Medulla oblongata (tissue), 1 donor: Measurements from ENCODE around the gene TDG.
"Not testable (repeated sequence)": the region's sequence is repeated elsewhere in the genome, so short reads cannot be mapped to it uniquely, and the experiment has no call there.

Source experiments
- DNase-seq: peaks from one replicate; pipeline ENCODE4 v3.0.0-alpha.2; 2015; ENCODE audit errors: extremely low spot score

Gene TDG

DNA sequence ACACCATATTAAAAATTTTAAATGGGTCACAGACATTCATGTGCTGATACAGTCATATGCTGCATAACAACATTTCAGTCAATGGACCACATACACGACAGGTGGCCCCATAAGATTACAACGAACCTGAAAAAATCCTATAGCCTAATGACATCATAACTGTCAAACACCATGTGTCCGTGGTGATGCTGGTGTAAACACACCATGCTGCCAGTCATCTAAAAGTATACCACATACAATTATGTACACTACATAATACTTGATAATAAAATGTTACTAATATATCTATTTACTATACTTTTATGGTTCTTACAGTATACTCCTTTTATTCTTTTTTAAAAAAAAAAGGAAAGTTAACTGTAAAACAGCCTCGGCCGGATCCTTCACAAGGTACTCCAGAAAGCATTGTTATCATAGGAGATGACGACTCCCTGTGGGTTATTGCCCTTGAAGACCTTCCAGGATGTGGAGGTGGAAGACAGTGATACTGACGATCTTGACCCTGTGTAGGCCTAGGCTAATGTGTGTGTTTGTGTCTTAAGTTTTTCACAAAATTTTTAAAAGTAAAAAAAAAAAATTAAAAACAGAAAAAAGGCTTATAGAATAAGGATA lies 5.0 kb upstream of the TDG start:
- no peak for DNase-seq

DNA sequence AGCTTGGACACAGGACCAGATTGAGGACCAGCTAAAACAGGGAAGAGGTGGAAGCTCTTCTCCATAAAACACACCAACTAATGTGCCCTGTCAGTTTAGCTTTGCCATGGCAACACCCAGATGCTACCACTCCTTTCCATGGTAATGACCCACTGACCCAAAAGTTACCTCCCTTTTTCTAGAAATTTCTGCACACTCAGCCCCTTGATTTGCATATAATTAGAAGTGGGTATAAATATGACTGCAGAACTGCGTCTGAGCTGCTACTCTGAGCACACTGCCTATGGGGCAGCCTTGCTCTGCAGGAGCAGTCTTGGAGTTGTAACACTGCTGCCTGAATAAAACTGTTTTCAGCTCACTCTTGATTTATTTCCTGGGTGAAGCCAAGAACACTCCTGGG lies 3.2 kb upstream of the TDG start:
- DNase-seq = no peak

- DNase-seq = peak; percentile 13
Measured at GRCh38 chr12:103964805-103965204, 867 bp upstream of the TDG start.

GRCh38 chr12:103965255-103965589 lies 450 bp upstream of the TDG start:
- no peak for DNase-seq

DNA sequence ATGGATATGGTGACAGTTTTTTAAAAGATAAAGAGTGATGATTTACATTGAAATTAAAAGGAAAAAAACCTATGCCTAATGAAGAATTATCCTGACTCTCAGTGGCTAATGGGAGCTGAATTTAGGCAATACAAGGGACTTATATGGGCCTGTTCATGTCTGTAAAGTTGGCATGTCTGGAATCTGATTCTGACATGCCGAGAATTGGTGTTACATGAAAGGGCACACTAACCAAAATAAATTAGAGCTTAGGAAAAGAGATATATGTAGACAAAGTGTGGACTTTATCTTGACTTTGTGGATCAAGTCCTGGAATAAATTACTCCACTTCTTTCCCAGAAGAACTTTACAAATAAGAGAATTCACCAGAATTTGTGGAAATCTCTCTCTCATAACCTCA lies 1.1 kb downstream of the TDG start:
- DNase-seq = no peak

GRCh38 chr12:103969391-103969790 lies 3.7 kb downstream of the TDG start:
- DNase-seq = no peak

DNA sequence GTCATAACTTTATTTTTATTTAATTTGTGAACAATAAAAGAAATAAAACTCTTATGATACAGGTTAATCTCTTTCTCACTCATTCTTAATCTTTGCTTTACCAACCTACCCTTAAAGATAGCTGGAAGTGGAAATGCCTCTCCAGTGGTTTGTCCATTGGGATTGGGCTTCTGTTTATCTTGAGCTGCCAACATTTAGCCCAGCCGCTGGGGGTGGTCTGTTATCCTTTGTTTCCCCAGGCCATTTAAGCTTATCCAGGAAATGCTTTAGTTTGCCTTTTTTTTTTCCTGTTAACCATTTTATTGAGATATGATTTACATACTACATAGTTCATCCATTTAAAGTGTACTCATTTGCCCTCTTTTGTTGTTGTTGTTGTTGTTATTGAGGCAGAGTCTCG lies 8.2 kb downstream of the TDG start:
- DNase-seq = no peak

DNA sequence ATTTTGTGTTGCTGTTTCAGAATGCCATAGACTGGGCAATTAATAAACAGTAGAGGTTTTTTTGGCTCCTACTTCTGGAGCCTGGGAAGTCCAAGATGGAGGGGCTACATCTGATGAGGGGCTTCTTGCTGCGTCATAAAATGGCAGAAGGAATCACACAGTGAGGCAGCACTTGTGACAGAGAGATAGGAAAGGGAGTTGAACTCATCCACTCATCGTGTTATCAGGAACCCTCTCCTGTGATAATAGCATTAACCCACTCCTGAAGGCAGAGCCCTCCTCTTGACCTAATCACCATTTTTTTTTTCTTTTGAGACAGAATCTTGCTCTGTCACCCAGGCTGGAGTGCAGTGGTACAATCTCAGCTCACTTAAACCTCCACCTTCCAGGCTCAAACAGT lies 9.7 kb downstream of the TDG start:
- no peak for DNase-seq

DNA sequence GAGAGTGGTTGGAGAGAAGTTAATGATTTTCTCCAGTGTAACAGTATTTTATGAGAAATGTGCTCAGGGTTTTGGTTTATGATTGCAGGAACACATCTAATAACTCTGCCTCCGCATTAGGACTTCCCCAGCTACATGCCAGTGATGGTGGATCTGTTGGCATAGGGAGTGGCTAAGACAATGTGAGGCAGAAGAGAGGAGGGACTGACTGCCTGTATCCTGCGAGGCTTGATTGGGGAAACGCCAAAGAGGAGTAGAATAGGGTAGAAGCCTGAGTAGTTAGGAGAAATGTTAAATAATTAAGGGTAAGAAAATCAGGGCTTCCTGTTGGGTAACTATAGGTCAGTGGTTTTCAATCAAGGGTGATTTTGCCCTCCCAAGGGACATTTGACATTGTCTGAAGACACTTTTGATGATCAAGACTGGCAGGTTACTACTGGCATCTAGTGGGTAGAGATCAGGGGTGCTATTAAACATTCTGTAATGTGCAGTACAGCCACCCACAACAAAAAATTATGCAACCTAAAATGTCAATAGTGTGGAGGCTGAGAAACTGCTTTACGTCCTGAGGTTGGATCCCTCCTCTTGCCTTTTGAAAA lies 12.8 kb downstream of the TDG start:
- no peak for DNase-seq

DNA sequence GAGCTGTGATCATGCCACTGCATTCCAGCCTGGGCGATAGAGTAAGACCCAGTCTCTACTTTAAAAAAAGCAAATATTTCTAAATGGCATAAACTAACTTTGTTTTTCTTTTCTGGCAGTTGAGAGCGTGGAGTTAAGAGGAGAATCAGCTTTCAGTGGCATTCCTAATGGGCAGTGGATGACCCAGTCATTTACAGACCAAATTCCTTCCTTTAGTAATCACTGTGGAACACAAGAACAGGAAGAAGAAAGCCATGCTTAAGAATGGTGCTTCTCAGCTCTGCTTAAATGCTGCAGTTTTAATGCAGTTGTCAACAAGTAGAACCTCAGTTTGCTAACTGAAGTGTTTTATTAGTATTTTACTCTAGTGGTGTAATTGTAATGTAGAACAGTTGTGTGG lies 21.2 kb downstream of the TDG start:
- DNase-seq = no peak

DNA sequence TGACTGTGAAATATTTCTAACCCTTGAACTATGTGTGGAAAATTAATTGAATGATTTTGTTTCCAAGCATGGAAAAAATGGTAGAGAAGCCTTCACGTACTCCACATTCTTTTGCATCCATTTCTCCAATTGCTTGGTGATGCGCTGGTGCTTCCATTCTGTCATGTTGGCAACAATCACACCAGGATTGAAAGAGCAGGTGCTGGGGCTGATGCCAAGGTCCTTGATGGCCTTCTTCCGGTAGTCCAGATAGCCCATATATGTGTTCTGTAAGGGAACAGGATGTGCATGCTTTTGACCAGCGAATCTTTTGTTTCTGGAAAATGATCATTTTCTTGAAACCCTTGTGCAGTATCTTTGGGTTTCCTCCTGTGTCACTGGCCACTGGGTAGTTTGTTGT lies 28.6 kb downstream of the TDG start:
- DNase-seq = no peak

- no peak for DNase-seq
Measured at GRCh38 chr12:103996595-103996994, 30.9 kb downstream of the TDG start.

DNA sequence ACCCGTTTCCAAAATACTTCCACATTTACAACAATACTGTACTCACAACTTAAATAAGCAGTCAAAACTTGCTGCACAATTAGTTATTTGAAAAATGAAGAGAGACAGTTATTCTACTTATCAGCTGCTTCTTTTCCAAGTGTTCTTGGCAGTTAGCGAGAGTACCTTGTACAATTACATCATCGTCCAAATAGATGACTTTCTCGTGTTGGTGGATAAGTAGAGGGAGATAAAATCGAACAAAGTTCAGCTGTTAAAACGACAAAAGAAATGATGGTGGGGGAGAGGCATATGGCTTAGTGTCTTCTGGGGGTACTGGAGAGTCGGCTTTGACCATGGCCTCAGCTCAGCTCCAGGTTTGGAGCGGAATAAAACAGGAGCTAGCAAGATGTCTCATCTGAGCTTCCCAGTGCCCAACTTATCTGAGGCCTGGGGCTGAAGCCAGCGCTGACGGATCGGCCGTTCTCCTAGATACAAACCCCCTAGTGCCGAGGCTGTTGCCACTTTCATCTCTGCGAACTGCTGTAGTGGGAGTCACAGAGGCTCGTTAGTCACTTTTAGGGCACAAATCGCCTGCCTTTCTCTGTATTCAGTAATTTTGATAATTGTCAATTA lies 31.7 kb downstream of the TDG start:
- no peak for DNase-seq

- DNase-seq = no peak
Measured at GRCh38 chr12:103998976-103999375, 33.3 kb downstream of the TDG start.

DNA sequence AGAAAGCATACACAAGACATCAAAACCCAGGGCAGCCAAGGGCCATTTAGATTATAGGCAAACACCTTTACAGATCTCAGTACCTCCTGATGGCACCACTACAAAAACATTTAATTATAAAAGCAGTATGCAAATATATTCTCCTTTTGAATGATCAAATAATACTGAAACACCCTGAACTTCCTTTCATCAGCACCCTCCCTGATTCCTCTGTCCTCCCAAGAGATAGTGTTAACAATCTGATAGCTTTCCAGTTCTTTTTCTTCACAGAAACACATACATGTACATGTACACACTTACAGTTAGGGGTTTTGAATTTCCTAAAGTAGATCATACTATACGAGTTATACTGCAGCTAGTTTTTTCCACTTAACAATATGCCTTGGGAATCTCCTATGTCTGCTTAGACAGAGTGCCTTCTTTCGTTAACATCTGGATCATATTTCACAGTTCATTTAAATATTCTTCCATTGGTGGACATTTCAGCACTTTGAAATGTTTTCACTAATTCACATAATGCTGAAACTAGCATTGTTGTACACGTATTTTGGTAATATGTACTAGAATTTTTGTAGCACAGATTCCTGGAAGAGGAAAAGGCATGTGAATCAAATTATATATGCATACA lies 35.2 kb downstream of the TDG start:
- no peak for DNase-seq

- DNase-seq = no peak
Measured at GRCh38 chr12:104002686-104003085, 37.0 kb downstream of the TDG start.

- DNase-seq = no peak
Measured at GRCh38 chr12:104003596-104003995, 37.9 kb downstream of the TDG start.

DNA sequence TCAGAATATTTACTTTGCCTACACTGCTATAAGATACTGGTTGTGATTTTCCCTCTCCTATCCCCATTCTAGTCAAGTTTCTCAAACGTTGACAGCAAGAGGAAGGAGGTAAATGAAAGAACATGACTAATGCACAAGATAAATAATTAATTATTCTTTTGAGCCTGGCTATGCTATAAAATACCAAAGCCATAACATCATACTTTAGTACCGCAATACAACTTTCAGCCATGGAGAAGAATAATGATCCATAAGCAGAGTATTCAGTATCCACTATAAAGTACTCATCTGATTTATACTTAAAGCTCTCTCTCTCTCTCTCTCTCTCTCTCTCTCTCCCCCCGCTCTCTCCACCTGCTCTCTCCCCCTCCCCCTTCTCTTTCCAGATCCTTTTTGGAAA lies 41.3 kb downstream of the TDG start:
- DNase-seq = no peak

GRCh38 chr12:104010121-104010520 lies 44.4 kb downstream of the TDG start:
- no peak for DNase-seq

DNA sequence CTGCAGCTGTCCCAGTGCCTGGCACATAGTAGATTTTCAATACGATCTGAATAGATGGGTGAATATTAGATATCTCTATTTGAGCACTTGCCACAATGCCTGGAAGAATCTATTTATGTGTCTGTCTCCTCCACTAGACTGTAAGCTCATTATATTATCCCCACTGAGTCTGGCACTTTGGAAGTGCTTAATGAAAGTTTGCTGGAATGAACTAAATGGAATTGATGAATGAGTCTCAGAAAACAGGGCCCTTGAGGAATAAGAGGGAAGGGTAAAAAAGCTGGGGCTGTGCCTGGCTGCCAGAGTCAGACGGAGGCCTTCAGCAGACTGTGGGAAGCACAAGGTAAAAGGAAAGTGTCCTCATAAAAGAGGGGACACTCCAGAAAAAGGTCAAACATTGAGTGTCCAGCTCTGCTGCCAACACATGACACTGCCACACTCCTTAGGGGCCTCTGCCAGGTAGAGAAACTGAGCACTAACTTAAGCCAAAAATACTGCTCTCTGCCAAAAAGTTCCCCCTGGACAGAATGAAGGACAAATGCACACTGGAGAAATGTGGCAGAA lies 45.0 kb downstream of the TDG start:
- peak; percentile 33 for DNase-seq

DNA sequence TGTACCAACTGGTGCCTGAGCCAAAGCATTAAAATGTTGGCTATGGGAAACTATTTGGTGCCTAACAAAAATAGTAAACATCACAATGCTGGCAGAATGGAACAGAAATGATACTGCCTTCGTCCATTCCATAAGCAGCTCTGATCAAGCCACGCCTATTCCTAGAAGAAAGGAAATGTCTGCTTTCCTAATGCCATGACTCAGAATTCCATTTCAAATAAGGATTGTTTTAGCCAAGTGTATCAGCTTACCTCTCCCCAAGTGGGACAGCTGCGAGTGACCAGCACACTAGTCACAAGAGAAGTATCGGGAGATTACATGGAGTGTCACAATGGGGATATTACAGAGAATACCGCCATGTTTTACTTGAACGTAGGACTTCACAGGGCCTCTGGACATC lies 45.6 kb downstream of the TDG start:
- DNase-seq = no peak

GRCh38 chr12:104012331-104012730 lies 46.7 kb downstream of the TDG start:
- no peak for DNase-seq

GRCh38 chr12:104021862-104022261 lies 56.2 kb downstream of the TDG start:
- not testable (repeated sequence) for DNase-seq
